Heart left ventricle (tissue), 16 donors: Measurements from ENCODE around the gene SEPTIN10. TPM values are rescaled to one million over a fixed set of nuclear protein-coding genes. Genes with fewer than 3 reads are reported as not detected.
A peak's percentile ranks its signal among the peaks of the same experiment; 100 is the strongest.

Experiments
- ATAC-seq, 4 donors: fragments of 200-7000 bp; cut with Tn5 transposase; one replicate each; pipeline ENCODE4 v1.9.1; 2020 to 2022; ENCODE audit warnings: moderate library complexity in 4 of 4, mild to moderate bottlenecking in 3 of 4, moderate number of reproducible peaks in 1 of 4
- DNase-seq, 5 donors: peaks; one replicate each; pipeline ENCODE4 v3.0.0-alpha.2; 2020
- H3K27ac ChIP-seq, 12 donors: fragments of 200-600 bp; sonication (generic) in 4 of 12; one replicate each; pipeline versions ENCODE4 v1.5.0 to v1.8.0; 2016 to 2022; ENCODE audit warnings: mild to moderate bottlenecking in 2 of 12
- H3K27me3 ChIP-seq, 9 donors: fragments of 200-600 bp; sonication (generic) in 2 of 9; one replicate each; pipeline versions ENCODE4 v1.5.1 to v1.8.0; 2016 to 2022; ENCODE audit warnings: mild to moderate bottlenecking in 3 of 9
- H3K36me3 ChIP-seq, 9 donors: fragments of 200-600 bp; sonication (generic) in 2 of 9; one replicate each; pipeline versions ENCODE4 v1.5.0 to v1.8.0; 2018 to 2022; ENCODE audit warnings: mild to moderate bottlenecking in 2 of 9
- H3K4me1 ChIP-seq, 12 donors: fragments of 200-600 bp; sonication (generic) in 4 of 12; one replicate each; pipeline versions ENCODE4 v1.5.0 to v1.8.0; 2016 to 2022; ENCODE audit warnings: mild to moderate bottlenecking in 3 of 12
- H3K4me3 ChIP-seq, 12 donors: fragments of 200-600 bp; sonication (generic) in 4 of 12; one replicate each; pipeline versions ENCODE4 v1.5.0 to v1.8.0; 2017 to 2022; ENCODE audit warnings: mild to moderate bottlenecking in 9 of 12, moderate library complexity in 4 of 12
- H3K9me3 ChIP-seq, 12 donors: fragments of 200-600 bp; sonication (generic) in 4 of 12; one replicate each; pipeline versions ENCODE4 v1.5.0 to v1.8.0; 2016 to 2022; ENCODE audit warnings: mild to moderate bottlenecking in 1 of 12
- CTCF ChIP-seq, 12 donors: fragments of 200-600 bp; sonication (generic) in 4 of 12; IDR thresholded peaks; one replicate each; pipeline versions ENCODE4 v1.5.0 to v1.8.0; 2018 to 2022; ENCODE audit warnings: antibody characterized with exemption in 12 of 12, mild to moderate bottlenecking in 5 of 12
- POLR2A ChIP-seq, 2 donors: fragments of 450-650 bp; IDR thresholded peaks; one replicate each; pipeline ENCODE4 v1.6.1; 2017; ENCODE audit warnings: antibody characterized with exemption in 2 of 2, mild to moderate bottlenecking in 2 of 2, moderate library complexity in 2 of 2
- WGBS, 4 donors: extraction: QIAGEN DNeasy Blood & Tissue Kit in 2 of 4; methylation state at CpG; one replicate each; pipeline versions ENCODE4 v1.1.5 to v1.1.7; 2013 to 2018; 5-methylcytosine and 5-hydroxymethylcytosine counted together
- intact Hi-C, 10 donors: fragments of 100-400 bp; cut with DNase I; formaldehyde crosslinking; loops; one replicate each; pipeline versions ENCODE4 v1.11.1 to v1.14.2; 2022
- polyA plus RNA-seq, 2 donors: library from polyadenylated mRNA; stranded (reverse); fragments of 200-250 nt; gene quantifications; one replicate each; pipeline ENCODE4 v1.2.3, GENCODE V29; 2013
- total RNA-seq, 9 donors: library from RNA; depleted of rRNA in 2 of 9; stranded (reverse); fragments of >200 nt in 2 of 9; fragmentation: NEBNext Ultra II Directional in 3 of 9; extraction: Animal tissue kit (Norgen Biotek cat#: 25700) in 3 of 9; gene quantifications; one replicate each; pipeline versions ENCODE4 v1.1.0 to v1.2.4, GENCODE V29; 2016 to 2023
- donor health status: ischemic (EF 13 %, LVEDD 7.1; RV severe dilation, severe dysfunction).
- donor health status: healthy with polysubstance abuse.
- donor health status: DM: no; HTN: yes; CAD: no.
- donor health status: DM: no; HTN: no; CAD: no.
- donor health status: ischemic (EF 25% LVEDD 6.9; RV normal size, moderate dysfunction).
- donor health status: ischemic (EF 25% LVEDD 5.7; RV mildly dilated, moderate dysfunction).
- donor health status: healthy.
- donor health status: DM: yes; HTN: yes; CAD: no.
- donor health status: ischemic (EF 35%, LVEDD 5.7; RV mildly dilated, moderate dysfunction).
- donor health status: nonischemic (EF 11% LVEDD 7.7; RV severe dilation, severe dysfunction).
- donor health status: DM: yes; HTN: yes; CAD: no.
- donor health status: PGD.
- donor health status: ischemic (EF 29% LVEDD 5.4; RV normal size, mild dysfunction).
- donor health status: nonischemic (EF 23%, LVEDD 6.1; RV moderate dilation, normal function).

Gene SEPTIN10
- total and polyA plus RNA-seq, 11 donors, result 13.5 to 84.6 (median 49.8) TPM

- ATAC-seq, result peak in 3 of 4 donors; percentile 12 to 61 (median 59)
- DNase-seq, result peak; percentile 73 to 86 (median 75)
- H3K36me3 ChIP-seq, result no peaks in the 10 kb centered on the region
- intact Hi-C loops, result loop anchor here in 8 of 10 donors (5.0 to 10.0 kb wide), 9 partner anchors 51 to 486 kb away; partner anchors contain the start of gene SH3RF3 (in 1 of the 8)
- no peak for TF ChIP-seq POLR2A (IDR thresholded peaks at IDR 0.05)
- TF ChIP-seq CTCF (IDR thresholded peaks at IDR 0.05), result no peak
- peaks cover 0 to 63% (median 35%) of the 10 kb centered on the region in 12 donors for H3K4me1 ChIP-seq
- H3K27ac ChIP-seq, result peak overlapping the region; percentile 89 to 100 (median 99)
- H3K9me3 ChIP-seq, result no peaks in the 10 kb centered on the region
- peaks cover 0 to 19% (median 0%) of the 10 kb centered on the region in 9 donors for H3K27me3 ChIP-seq
- peak overlapping the region; percentile 57 to 91 (median 74) for H3K4me3 ChIP-seq
- WGBS, 4 donors, result 1% methylated on average over 28 to 82 of the region's 82 CpGs
Measured at GRCh38 chr2:109613081-109613921, 465 bp downstream of the SEPTIN10 start.

GRCh38 chr2:109611467-109612095 is 2.2 kb downstream of the SEPTIN10 start:
- H3K36me3 ChIP-seq, result no peaks in the 10 kb centered on the region
- intact Hi-C loops, result loop anchor here in 8 of 10 donors (5.0 to 10.0 kb wide), 9 partner anchors 49 to 484 kb away; partner anchors contain the start of gene SH3RF3 (in 1 of the 8)
- no peak for DNase-seq
- peak in 1 of 12 donors; percentile 8 for TF ChIP-seq CTCF (IDR thresholded peaks at IDR 0.05)
- TF ChIP-seq POLR2A (IDR thresholded peaks at IDR 0.05), result no peak
- peaks cover 0 to 64% (median 37%) of the 10 kb centered on the region in 12 donors for H3K4me1 ChIP-seq
- H3K27me3 ChIP-seq, result peaks cover 0 to 28% (median 0%) of the 10 kb centered on the region in 9 donors
- H3K9me3 ChIP-seq, result no peaks in the 10 kb centered on the region
- WGBS, 4 donors, result 85 to 91% (median 88%) methylated on average over 5 of the region's 5 CpGs
- H3K27ac ChIP-seq, result peak overlapping the region in 2 of 12 donors; percentile 97 to 99
- no peak for ATAC-seq
- H3K4me3 ChIP-seq, result peak overlapping the region in 3 of 12 donors; percentile 67 to 89 (median 71)

GRCh38 chr2:109609352-109610024 is 4.3 kb downstream of the SEPTIN10 start:
- Histone ChIP-seq H3K4me1 (peaks cover 0 to 57% (median 30%) of the 10 kb centered on the region in 12 donors), H3K4me3 (peak overlapping the region in 7 of 12 donors; percentile 8 to 38 (median 23)), H3K9me3 (no peaks in the 10 kb centered on the region), H3K36me3 (no peaks in the 10 kb centered on the region), H3K27me3 (peaks cover 0 to 13% (median 0%) of the 10 kb centered on the region in 9 donors), H3K27ac (peak overlapping the region in 5 of 12 donors; percentile 8 to 99 (median 37))
- ATAC-seq, result no peak
- TF ChIP-seq POLR2A (IDR thresholded peaks at IDR 0.05) (no peak), CTCF (IDR thresholded peaks at IDR 0.05) (no peak)
- intact Hi-C loops, result loop anchor here in 8 of 10 donors (5.0 to 10.0 kb wide), 10 partner anchors 47 to 482 kb away; partner anchors contain the start of gene SH3RF3 (in 1 of the 8)
- WGBS, 4 donors, result 34 to 48% (median 40%) methylated on average over 8 of the region's 8 CpGs
- peak in 1 of 5 donors; percentile 36 for DNase-seq
